Ovary (tissue), 9 donors: ENCODE results near the gene ZBTB39. TPM values are rescaled to one million over a fixed set of nuclear protein-coding genes. Genes with fewer than 3 reads are reported as not detected.

ENCODE experiments used
- DNase-seq, 5 donors: peaks; one replicate each; pipeline ENCODE4 v3.0.0-alpha.2; 2019 to 2020
- H3K27ac ChIP-seq, 2 donors: fragments of 200-600 bp; one replicate each; pipeline versions ENCODE4 v1.5.1 to v1.8.0; 2019 to 2022
- H3K27me3 ChIP-seq: fragments of 200-600 bp; one replicate; pipeline ENCODE4 v1.8.0; 2022
- H3K36me3 ChIP-seq: fragments of 200-600 bp; sonication (generic); one replicate; pipeline ENCODE4 v1.5.1; 2019
- H3K4me1 ChIP-seq: one replicate; pipeline ENCODE4 v1.8.1; 2013; ENCODE audit warnings: mild to moderate bottlenecking, moderate library complexity; ENCODE audit not compliant: insufficient read depth
- H3K4me3 ChIP-seq: fragments of 200-600 bp; sonication (generic); one replicate; pipeline ENCODE4 v1.5.1; 2017
- H3K9me3 ChIP-seq, 2 donors: fragments of 200-600 bp in 1 of 2; sonication (generic) in 1 of 2; one replicate each; pipeline versions ENCODE4 v1.5.1 to v1.8.1; 2013 to 2019; ENCODE audit warnings: mild to moderate bottlenecking in 1 of 2, moderate library complexity in 1 of 2
- EP300 ChIP-seq: sonication (generic); formaldehyde crosslinking; IDR thresholded peaks from one replicate; pipeline ENCODE4 v1.6.1; 2017; ENCODE audit warnings: antibody characterized with exemption
- POLR2A ChIP-seq: fragments of 450-650 bp; IDR thresholded peaks from one replicate; pipeline ENCODE4 v1.6.1; 2017; ENCODE audit warnings: antibody characterized with exemption, mild to moderate bottlenecking, moderate library complexity
- WGBS, 3 donors: extraction: QIAGEN DNeasy Blood & Tissue Kit in 1 of 3; methylation state at CpG; one replicate each; pipeline versions ENCODE4 v1.1.5 to v1.1.7; 2013 to 2017; 5-methylcytosine and 5-hydroxymethylcytosine counted together
- intact Hi-C, 4 donors: fragments of 100-400 bp; cut with DNase I; formaldehyde crosslinking; loops; one replicate each; pipeline versions ENCODE4 v1.11.0 to v1.15.1; 2022 to 2023
- polyA plus RNA-seq, 2 donors: library from polyadenylated mRNA; stranded (reverse); fragments of 200-250 nt in 1 of 2; fragments of 350-450 nt in 1 of 2; fragmentation: Illumina TruSeq in 1 of 2; extraction: RNeasy Lipid Tissue Mini Kit (QIAGEN cat#74804) in 1 of 2; gene quantifications; one replicate each; pipeline ENCODE4 v1.2.3, GENCODE V29; 2013 to 2014
- total RNA-seq, 7 donors: library from RNA; depleted of rRNA in 2 of 7; stranded (reverse); fragments of >200 nt in 2 of 7; fragmentation: NEBNext Ultra II Directional in 3 of 7; extraction: Animal tissue kit (Norgen Biotek cat#: 25700) in 3 of 7; gene quantifications; one replicate each; pipeline versions ENCODE4 v1.1.0 to v1.2.4, GENCODE V29; 2016 to 2023
- TF ChIP-seq, protein P1 (sequence below), 3 donors: fragments of 450-650 bp in 2 of 3; fragments of 200-600 bp in 1 of 3; IDR thresholded peaks; one replicate each; pipeline versions ENCODE4 v1.5.1 to v1.8.0; 2016 to 2022; ENCODE audit warnings: antibody characterized with exemption in 3 of 3, mild to moderate bottlenecking in 1 of 3
- donor health status: DM: no; HTN: no; CAD: no; lungs with moderate emphysema.
- donor health status: DM: no; HTN: no; CAD: no.
- donor health status: Bipolar disorder and iron deficiency.
- donor health status: DM: yes; HTN: yes; CAD: no.
- donor health status: DM: no; HTN: no; CAD: no.
- donor health status: DM: yes; HTN: yes; CAD: no.

ZBTB39 gene
- total and polyA plus RNA-seq, 9 donors: 2.9 to 10.4 (median 7.4) TPM

DNA sequence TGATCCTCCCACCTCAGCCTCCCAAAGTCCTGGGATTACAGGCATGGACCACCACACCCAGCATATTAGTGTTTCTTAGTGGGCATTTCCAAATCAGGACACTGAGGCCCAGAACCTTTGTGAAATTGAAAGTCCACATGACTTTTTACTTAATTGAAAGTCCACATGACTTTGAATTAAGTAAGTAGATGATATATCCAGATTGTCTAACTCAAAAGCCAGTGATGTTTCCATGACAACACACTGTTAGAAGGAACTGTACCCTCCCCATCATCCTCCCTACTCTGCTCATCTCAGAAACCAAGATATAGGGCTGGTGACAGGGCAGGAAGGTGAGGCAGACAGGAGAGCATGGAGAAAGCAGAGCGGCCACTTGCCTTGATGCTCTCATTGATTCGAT is 36.3 kb upstream of the ZBTB39 start:
- Histone ChIP-seq H3K4me3 (no peak overlapping the region), H3K27ac (no peak overlapping the region), H3K36me3 (no peaks in the 10 kb centered on the region), H3K4me1 (no peaks in the 10 kb centered on the region), H3K27me3 (no peaks in the 10 kb centered on the region), H3K9me3 (no peaks in the 10 kb centered on the region)
- intact Hi-C loops: loop anchor here in 1 of 4 donors (5.0 kb wide), 1 partner anchor 335 kb away; no protein-coding TSS in a partner anchor
- no peak for TF ChIP-seq EP300
- no peak for DNase-seq
- 87 to 96% (median 92%) methylated on average over 2 of the region's 2 CpGs for WGBS, 3 donors

GRCh38 chr12:57040750-57041149 is 34.4 kb upstream of the ZBTB39 start:
- TF ChIP-seq, protein P1, sequence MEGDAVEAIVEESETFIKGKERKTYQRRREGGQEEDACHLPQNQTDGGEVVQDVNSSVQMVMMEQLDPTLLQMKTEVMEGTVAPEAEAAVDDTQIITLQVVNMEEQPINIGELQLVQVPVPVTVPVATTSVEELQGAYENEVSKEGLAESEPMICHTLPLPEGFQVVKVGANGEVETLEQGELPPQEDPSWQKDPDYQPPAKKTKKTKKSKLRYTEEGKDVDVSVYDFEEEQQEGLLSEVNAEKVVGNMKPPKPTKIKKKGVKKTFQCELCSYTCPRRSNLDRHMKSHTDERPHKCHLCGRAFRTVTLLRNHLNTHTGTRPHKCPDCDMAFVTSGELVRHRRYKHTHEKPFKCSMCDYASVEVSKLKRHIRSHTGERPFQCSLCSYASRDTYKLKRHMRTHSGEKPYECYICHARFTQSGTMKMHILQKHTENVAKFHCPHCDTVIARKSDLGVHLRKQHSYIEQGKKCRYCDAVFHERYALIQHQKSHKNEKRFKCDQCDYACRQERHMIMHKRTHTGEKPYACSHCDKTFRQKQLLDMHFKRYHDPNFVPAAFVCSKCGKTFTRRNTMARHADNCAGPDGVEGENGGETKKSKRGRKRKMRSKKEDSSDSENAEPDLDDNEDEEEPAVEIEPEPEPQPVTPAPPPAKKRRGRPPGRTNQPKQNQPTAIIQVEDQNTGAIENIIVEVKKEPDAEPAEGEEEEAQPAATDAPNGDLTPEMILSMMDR (IDR thresholded peaks at IDR 0.05): no peak
- no peak for TF ChIP-seq EP300
- TF ChIP-seq POLR2A: no peak
- DNase-seq: no peak
- intact Hi-C loops: loop anchor here in 1 of 4 donors (5.0 kb wide), 1 partner anchor 337 kb away; no protein-coding TSS in a partner anchor

GRCh38 chr12:57040211-57040610 is 33.9 kb upstream of the ZBTB39 start:
- DNase-seq: no peak
- Histone ChIP-seq H3K4me1 (no peaks in the 10 kb centered on the region), H3K27ac (no peak overlapping the region), H3K27me3 (no peaks in the 10 kb centered on the region), H3K4me3 (no peak overlapping the region), H3K36me3 (no peaks in the 10 kb centered on the region), H3K9me3 (no peaks in the 10 kb centered on the region)
- WGBS, 3 donors: 89% methylated on average over 4 of the region's 4 CpGs
- TF ChIP-seq POLR2A (no peak), EP300 (no peak)
- TF ChIP-seq, protein P1 (IDR thresholded peaks at IDR 0.05): no peak
- intact Hi-C loops: loop anchor here in 1 of 4 donors (5.0 kb wide), 1 partner anchor 337 kb away; no protein-coding TSS in a partner anchor

More at GRCh38 chr12:57040750-57041149, 34.4 kb upstream of the ZBTB39 start:
- Histone ChIP-seq H3K4me3 (no peak overlapping the region), H3K27ac (no peak overlapping the region), H3K4me1 (no peaks in the 10 kb centered on the region), H3K9me3 (no peaks in the 10 kb centered on the region), H3K27me3 (no peaks in the 10 kb centered on the region), H3K36me3 (no peaks in the 10 kb centered on the region)
- WGBS, 3 donors: 59 to 72% (median 63%) methylated on average over 2 of the region's 2 CpGs

DNA sequence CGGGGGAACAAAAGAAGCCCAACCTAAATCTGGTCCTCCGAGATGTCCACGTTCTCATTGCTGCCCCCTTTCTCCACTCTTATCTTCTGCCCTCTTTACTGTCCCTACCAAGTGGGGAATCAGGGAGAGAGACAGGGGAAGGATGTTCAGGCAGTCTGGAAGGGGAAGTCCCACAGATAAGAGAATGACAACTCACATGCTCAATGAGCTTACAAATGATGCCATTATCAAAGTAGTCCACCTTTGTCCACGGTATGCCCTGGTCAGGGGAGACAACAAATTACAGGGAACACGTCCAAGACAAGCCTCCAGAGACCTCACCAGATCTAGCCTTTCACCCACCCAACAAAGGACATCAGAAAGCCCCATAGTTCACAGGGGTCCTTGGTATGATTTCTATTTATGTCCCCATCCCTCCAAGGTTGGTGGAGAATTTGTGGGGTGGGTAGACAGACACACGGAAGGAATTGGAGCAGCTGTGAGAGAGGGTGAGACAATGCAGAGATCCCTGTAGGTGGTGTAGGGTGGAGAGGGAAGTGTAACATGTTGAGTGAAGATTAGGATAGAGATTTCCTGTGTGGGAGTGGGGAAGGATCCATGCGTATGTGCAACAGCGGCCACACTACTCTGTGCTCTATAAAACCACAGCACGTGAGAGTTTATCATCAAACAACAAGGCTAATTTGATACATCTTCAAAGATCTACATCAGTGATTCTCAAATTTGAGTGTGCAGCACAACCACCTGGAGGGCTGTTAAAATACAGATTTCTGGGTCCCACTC is 32.9 kb upstream of the ZBTB39 start:
- DNase-seq: no peak
- H3K4me1 ChIP-seq: no peaks in the 10 kb centered on the region
- H3K9me3 ChIP-seq: no peaks in the 10 kb centered on the region
- TF ChIP-seq, protein P1 (IDR thresholded peaks at IDR 0.05): no peak
- TF ChIP-seq EP300 (no peak), POLR2A (no peak)
- WGBS, 3 donors: 72 to 77% (median 77%) methylated on average over 9 of the region's 9 CpGs
- H3K36me3 ChIP-seq: no peaks in the 10 kb centered on the region
- no peak overlapping the region for H3K27ac ChIP-seq
- H3K27me3 ChIP-seq: no peaks in the 10 kb centered on the region
- intact Hi-C loops: no loop called here
- no peak overlapping the region for H3K4me3 ChIP-seq

DNA sequence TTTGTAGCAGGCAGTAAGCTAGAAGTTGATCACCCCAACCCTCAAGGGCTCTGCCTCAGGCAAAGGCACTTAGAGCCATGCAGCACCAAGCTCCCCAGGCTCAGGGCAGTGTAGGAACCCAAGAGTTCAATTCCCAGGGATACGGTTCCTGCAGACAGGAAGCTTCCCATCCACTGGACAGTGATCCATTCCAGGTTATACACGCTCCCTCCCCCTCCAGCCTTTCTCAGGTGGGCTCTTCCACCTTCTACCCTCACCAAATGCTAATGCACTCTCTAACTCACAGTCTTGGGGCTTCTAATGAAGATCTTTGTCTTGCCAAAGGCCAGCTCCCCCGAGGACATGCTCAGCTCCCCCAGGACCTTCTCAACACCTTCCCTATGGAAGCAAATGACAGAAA is 30.9 kb upstream of the ZBTB39 start:
- no peaks in the 10 kb centered on the region for H3K4me1 ChIP-seq
- H3K4me3 ChIP-seq: no peak overlapping the region
- no peak for DNase-seq
- WGBS, 3 donors: 64 to 69% (median 66%) methylated on average over 3 of the region's 3 CpGs
- intact Hi-C loops: no loop called here
- no peaks in the 10 kb centered on the region for H3K27me3 ChIP-seq
- TF ChIP-seq, protein P1 (IDR thresholded peaks at IDR 0.05): no peak
- TF ChIP-seq EP300 (no peak), POLR2A (no peak)
- no peak overlapping the region for H3K27ac ChIP-seq
- no peaks in the 10 kb centered on the region for H3K9me3 ChIP-seq
- H3K36me3 ChIP-seq: no peaks in the 10 kb centered on the region
